Measurements from ENCODE around the gene DEFB114. TPM values are rescaled to one million over a fixed set of nuclear protein-coding genes. Genes with fewer than 3 reads are reported as not detected.

The DEFB114 gene
- total and polyA plus RNA-seq, 8 donors, result not detected

DNA sequence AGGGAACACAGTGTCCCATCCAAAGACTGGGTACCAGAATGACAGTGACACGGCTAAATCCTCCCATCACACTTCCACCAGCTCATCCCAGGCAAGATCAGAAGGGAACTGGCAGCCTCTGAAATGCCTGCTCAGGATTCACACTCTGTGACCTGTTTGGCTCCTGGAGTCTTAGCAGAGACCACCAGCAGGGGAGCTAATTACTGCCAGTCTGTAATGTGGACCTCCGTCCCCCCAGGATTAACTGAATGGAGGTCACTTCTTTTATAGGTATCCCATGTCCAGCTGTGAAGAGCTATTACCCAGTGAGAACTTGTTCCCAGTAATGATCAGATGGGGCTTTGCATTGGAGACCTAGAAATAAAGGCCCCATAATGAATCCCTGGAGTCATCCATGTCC lies 45.2 kb downstream of the DEFB114 start:
- ATAC-seq, result no peak
- Histone ChIP-seq H3K27ac (no peak overlapping the region), H3K4me3 (no peak overlapping the region), H3K36me3 (no peaks in the 10 kb centered on the region), H3K27me3 (no peaks in the 10 kb centered on the region), H3K4me1 (no peaks in the 10 kb centered on the region), H3K9me3 (no peaks in the 10 kb centered on the region)
- 52 to 59% methylated on average over 2 of the region's 2 CpGs for WGBS, 2 donors
- intact Hi-C loops (cut with DNase I), result no loop called here
- no peak for DNase-seq
- no peak for FAIRE-seq
- TF ChIP-seq, protein P1, sequence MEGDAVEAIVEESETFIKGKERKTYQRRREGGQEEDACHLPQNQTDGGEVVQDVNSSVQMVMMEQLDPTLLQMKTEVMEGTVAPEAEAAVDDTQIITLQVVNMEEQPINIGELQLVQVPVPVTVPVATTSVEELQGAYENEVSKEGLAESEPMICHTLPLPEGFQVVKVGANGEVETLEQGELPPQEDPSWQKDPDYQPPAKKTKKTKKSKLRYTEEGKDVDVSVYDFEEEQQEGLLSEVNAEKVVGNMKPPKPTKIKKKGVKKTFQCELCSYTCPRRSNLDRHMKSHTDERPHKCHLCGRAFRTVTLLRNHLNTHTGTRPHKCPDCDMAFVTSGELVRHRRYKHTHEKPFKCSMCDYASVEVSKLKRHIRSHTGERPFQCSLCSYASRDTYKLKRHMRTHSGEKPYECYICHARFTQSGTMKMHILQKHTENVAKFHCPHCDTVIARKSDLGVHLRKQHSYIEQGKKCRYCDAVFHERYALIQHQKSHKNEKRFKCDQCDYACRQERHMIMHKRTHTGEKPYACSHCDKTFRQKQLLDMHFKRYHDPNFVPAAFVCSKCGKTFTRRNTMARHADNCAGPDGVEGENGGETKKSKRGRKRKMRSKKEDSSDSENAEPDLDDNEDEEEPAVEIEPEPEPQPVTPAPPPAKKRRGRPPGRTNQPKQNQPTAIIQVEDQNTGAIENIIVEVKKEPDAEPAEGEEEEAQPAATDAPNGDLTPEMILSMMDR (IDR thresholded peaks at IDR 0.05), result no peak

DNA sequence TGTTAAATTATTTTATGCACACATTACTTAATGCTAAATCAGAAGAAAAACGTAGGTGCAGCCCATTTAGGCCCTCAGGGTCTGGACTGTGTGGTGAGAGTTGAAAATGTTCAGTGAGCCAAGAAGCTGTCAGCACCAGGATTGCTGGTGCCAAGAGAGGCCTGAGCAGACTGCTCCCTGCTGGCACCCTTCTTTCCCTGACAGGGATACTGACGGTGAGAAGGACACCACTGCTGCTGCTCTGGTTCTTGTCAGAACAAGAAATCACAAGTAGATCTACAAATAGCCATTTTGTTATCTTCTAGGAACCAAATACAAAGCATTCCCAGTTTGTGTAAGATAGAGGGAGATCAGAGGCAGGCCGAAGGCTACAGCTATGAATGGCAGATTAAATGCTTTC lies 48.9 kb downstream of the DEFB114 start:
- DNase-seq (no peak), FAIRE-seq (no peak), ATAC-seq (peak in 1 of 4 donors; percentile 28)
- Histone ChIP-seq H3K9me3 (no peaks in the 10 kb centered on the region), H3K27ac (no peak overlapping the region), H3K4me1 (no peaks in the 10 kb centered on the region), H3K36me3 (no peaks in the 10 kb centered on the region), H3K27me3 (no peaks in the 10 kb centered on the region), H3K4me3 (no peak overlapping the region)
- 17 to 22% methylated on average over 3 of the region's 3 CpGs for WGBS, 2 donors
- intact Hi-C loops (cut with DNase I), result no loop called here
- TF ChIP-seq, protein P1 (IDR thresholded peaks at IDR 0.05), result no peak

DNA sequence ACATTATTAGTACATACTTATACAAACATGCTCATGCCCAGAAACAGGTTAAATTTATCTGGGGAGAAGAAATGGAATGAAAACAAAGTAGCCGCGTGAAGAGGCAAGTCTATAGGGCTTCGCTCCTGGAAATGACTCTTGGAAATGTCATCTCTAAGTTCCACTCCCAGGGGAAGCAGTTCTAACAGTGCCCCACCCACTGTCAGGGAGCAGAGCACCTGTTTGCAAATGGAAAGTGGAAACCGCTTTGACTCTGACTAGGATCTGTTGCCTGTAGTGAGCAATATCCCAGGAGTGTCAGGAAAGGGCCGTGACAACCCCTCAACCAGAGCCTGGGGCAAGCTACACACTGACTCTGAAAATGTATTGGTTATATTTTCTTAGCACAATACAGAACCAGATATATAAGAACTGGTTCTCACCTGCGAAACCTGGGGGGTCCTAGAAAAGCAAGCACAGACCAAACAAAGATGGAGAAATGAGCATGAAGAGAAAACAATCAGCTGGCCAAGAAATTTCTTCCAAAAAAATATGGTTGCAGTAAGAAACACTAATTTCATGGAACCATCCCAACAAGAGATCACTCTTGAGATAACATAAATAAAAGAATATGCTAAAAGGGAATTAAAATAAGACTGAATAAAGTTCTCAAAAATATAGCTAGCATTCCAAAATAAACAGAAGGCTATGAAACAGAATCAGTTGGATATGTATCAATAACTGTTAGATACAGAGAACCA lies 50.2 kb downstream of the DEFB114 start:
- WGBS, 2 donors, result 72 to 80% methylated on average over 6 of the region's 6 CpGs
- intact Hi-C loops (cut with DNase I), result no loop called here
- ATAC-seq, result no peak

DNA sequence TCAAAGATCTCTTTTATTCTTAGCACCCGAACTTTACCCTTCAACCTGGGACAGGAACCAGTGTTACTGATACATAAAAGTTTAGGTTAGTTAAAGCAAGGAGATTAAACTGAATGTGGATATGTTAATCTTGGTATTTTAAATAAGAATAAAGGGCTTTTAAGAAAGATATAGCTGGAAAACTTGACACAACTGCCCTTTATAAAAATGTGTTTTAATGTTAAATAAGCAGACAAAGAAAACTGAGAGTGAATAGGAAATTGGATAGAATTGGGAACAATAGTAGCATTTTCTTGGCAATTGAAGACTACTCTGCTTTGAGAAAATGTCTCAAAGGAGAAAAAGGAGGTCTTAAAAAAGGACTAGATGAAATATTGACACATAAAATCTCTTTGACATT lies 51.8 kb downstream of the DEFB114 start:
- Histone ChIP-seq H3K9me3 (no peaks in the 10 kb centered on the region), H3K36me3 (no peaks in the 10 kb centered on the region), H3K4me3 (no peak overlapping the region), H3K4me1 (no peaks in the 10 kb centered on the region), H3K27me3 (peaks cover 0 to 7% (median 0%) of the 10 kb centered on the region in 4 donors), H3K27ac (no peak overlapping the region)
- DNase-seq (no peak), ATAC-seq (no peak), FAIRE-seq (no peak)
- WGBS, 2 donors, result 75 to 82% methylated on average over 1 of the region's 1 CpG
- intact Hi-C loops (cut with DNase I), result no loop called here
- TF ChIP-seq, protein P1 (IDR thresholded peaks at IDR 0.05), result no peak

More for the DNA sequence above, 50.2 kb downstream of the DEFB114 start:
- Histone ChIP-seq H3K27me3 (peaks cover 0 to 7% (median 0%) of the 10 kb centered on the region in 4 donors), H3K27ac (no peak overlapping the region), H3K4me3 (no peak overlapping the region), H3K9me3 (no peaks in the 10 kb centered on the region), H3K36me3 (no peaks in the 10 kb centered on the region), H3K4me1 (no peaks in the 10 kb centered on the region)
- FAIRE-seq (no peak), DNase-seq (no peak)
- TF ChIP-seq, protein P1 (IDR thresholded peaks at IDR 0.05), result no peak

DNA sequence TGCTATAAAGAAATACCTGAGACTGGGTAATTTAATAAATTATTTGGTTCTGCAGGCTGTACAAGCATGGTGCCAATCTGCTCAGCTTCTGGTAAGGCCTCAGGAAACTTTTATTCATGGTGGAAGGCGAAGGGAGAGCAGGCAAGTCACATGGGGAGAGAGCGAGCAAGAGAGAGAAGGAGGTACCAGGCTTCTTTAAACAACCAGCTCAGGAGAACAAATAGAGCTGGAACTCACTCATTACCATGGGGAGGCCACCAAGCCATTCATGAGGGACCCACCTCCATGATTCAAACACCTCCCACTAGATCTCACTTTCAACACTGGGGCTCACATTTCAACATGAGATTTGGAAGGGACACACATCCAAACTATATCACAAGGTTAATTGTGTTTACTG lies 52.7 kb downstream of the DEFB114 start:
- H3K4me3 ChIP-seq, result no peak overlapping the region
- TF ChIP-seq, protein P1 (IDR thresholded peaks at IDR 0.05), result no peak
- ATAC-seq (no peak), DNase-seq (no peak), FAIRE-seq (no peak)
- no peaks in the 10 kb centered on the region for H3K4me1 ChIP-seq
- H3K27ac ChIP-seq, result no peak overlapping the region
- no peaks in the 10 kb centered on the region for H3K36me3 ChIP-seq
- H3K9me3 ChIP-seq, result no peaks in the 10 kb centered on the region
- intact Hi-C loops (cut with DNase I), result no loop called here
- 74 to 82% methylated on average over 2 of the region's 2 CpGs for WGBS, 2 donors
- H3K27me3 ChIP-seq, result peaks cover 0 to 7% (median 0%) of the 10 kb centered on the region in 4 donors

All from pancreas (tissue), 10 donors.